HG03354 (cell line): Measurements from ENCODE around the gene ABHD11.

Source experiments
- ATAC-seq: cut with Tn5 transposase; IDR thresholded peaks from one replicate; pipeline ENCODE4 v1.9.1; 2021; ENCODE audit warnings: mild to moderate bottlenecking; ENCODE audit not compliant: unreplicated experiment, poor library complexity, severe bottlenecking

The ABHD11 gene

DNA sequence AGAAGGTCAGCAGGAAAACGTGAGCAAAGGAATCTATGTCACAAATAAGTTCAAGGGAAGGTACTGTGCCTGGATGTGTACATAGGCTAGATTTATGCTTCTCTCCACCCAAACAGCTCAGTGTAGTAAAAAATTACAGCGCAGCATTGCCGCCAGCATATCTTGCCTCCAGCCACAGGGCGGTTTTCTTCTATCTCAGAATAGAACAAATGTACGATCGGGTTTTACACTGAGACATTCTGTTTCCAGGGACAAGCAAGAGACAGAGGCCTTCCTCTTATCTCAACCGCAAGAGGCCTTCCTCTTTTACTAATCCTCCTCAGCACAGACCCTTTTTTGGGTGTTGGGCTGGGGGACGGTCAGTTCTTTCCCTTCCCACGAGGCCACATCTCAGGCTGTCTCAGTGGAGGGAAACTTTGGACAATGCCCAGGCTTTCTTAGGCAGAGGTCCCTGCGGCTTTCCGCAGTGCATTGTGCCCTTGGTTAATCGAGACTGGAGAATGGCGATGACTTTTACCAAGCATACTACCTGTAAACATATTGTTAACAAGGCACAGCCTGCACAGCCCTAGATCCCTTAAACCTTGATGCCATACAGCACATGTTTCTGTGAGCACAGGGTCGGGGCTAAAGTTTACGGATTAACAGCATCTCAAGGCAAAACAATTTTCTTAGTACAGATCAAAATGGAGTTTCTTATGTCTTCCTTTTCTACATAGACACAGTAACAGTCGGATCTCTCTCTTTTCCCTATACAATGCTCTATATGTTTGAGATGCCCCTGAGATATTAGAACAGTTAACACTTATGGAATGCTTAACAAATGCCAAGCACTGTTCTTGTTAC lies 11.6 kb upstream of the ABHD11 start:
- ATAC-seq = no peak

DNA sequence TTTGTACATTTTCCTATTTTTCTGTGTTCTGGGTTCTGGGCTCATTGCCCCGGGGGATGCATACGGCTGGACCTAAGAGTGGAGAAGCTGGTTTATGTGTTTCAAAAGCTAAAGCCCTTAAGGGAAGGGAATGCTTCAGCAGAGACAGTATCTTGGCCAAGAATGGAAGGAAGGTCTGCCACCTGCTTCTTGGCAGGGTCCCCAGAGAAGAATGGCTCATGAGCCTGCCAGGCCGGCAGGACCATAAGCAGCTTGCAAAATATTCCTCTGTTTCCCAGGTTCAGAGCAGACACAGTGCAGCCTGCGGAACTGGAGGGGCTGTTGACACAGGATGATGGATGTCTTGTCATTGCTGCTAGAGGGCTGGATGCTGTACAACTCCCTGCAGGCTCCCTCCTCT lies 7.8 kb upstream of the ABHD11 start:
- no peak for ATAC-seq

DNA sequence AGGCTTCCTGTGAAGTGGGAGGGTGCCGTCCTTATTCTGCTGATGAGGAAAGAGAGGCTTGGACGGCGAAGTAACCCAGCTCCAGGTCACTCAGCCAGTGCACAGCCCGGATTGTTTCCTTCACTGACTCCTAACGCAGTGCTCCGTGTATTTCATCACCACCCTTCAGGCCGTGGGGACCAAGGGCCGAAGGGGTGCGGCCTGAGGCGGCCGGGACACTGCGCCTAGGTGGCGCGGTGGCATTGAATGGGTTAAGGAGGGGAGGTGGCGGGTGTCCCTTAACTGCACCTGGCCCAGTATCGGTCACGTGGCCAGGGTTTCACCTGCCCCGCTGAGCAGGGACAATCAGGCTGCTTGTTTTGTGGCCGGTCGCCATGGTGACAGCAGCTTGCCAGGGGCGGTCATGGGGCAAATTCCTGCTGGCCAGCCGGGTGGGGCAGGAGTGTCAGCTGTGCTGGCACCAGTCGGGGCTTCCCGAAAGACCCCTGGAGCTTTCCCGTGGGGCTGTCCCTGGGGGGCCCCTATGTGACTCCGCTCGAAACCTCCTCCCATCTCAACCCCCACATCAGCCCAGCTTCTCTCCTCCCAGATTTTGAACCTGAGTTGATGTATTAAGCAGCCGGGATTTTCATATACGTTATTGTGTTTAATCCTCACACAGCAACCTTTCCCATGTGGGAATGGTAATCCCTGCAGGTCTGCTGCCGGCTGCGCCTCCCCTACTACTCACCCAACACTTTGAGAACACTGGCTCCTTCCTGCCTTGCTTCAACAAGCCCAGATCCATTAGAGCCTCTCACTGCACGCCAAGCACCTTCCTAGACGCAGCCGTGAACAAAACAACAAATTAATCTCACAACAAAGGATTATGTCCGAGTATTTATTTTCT lies 4.4 kb upstream of the ABHD11 start:
- no peak for ATAC-seq

DNA sequence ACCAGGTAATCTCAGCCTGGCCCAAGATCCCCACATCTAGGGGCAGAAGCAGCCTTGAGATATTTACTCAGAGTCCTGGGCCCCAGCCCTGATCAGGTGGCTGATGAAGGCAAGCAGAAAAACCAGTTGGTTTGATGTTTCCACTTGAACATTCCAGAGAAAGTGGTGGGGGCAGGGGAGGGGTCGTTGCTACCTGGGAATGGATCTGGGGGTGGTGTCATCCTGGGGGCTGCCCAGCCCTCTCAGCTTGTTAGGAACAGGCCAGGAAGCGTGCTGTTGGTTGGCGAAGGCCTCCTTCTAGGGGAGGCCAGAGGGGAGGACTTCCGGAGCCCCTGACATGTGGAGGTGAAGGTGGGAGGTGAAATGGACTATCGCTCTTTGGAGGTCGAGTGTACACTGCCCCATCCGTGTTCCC lies 3.7 kb upstream of the ABHD11 start:
- ATAC-seq = no peak

DNA sequence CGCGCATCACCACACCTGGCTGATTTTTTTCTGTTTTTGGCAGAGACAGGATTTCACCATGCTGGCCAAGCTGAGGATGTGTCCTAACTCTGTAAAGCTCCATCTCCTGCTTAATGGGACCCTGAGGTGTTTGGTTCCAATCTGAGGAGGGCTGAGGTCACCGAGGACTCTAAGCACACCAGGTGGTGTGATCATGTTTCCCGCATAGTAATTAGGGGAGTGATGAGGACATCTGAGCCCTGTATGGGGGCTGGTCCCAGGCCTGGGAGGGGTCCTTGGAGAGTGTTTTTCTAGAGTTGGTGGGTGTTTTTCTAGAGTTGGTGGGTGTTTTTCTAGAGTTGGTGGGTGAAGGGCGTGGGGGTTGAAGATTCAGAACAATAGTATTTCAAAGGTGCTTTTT lies 3.0 kb upstream of the ABHD11 start:
- no peak for ATAC-seq

DNA sequence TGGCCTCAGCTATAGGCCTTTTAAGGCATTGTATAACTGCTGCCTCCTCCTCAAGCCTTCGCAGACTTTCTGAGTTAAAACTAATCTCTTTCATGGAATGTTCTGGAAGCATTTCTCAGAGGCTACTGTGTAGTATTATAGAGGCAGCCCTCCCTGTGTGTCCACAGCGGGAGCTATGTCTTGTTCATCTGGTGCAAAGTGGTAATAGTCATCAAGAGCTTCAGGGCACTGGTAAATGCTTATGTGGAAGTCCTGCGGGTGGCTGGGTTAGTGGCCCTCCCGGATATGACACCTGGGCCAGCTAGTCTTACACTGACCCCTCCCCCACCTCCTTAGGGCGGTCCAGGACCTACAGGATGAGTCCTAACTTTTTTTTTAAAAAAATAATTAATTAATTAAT lies 2.2 kb upstream of the ABHD11 start:
- ATAC-seq = no peak

DNA sequence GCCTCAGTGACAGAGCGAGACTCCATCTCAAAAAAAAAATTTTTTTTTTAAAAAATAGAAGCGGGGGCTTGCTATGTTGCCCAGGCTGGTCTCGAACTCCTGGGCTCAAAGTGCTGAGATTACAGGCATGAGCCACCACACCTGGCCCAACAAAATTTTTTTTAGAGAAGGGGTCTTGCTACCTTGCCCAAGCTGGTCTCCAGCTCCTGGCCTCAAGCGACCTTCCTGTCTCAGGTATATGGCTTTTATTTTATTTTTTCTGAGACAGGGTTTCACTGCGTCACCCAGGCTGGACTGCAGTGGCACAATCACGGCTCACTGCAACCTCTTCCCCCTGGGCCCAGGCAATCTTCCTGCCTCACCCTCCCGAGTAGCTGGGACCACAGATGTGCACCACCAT lies 1.6 kb upstream of the ABHD11 start:
- no peak for ATAC-seq

DNA sequence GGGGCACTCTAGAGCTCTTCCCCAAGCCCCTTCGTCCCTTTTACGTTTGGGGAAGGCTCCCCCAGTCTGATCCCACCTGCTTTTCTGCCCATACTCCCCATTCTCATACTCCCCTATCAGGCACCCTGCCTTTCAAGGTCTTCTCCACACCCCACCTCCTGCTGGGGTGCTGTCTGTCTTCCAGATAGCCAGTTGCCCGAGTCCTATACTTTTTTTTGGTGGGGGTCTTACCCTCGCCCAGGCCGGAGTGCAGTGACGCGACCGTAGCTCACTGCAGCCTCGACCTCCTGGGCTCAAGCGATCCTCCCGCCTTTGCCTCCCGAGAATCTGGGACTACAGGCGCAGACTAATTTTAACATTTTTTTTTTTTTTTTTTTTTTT lies 775 bp upstream of the ABHD11 start:
- peak; percentile 3 for ATAC-seq

DNA sequence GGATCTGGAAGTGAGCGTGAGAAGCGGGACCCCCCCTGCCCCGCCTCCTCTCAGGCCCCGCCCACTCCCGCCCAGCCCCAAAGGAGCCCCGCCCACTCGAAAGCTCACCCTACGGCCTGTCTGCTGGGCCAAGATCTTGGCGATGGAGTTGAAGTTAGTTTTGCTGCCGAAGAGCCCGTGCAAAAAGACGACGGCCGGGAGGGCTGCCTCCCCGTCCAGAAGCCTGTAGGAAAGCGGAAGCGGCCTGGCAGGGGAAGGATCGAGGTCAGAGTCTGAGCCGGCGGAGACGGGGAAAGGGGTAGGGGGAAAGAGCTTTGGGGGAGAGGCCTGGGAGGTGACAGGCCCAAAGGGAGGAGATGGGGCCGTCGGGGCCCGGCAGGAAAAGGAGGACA lies 386 bp downstream of the ABHD11 start:
- ATAC-seq = peak; percentile 15

DNA sequence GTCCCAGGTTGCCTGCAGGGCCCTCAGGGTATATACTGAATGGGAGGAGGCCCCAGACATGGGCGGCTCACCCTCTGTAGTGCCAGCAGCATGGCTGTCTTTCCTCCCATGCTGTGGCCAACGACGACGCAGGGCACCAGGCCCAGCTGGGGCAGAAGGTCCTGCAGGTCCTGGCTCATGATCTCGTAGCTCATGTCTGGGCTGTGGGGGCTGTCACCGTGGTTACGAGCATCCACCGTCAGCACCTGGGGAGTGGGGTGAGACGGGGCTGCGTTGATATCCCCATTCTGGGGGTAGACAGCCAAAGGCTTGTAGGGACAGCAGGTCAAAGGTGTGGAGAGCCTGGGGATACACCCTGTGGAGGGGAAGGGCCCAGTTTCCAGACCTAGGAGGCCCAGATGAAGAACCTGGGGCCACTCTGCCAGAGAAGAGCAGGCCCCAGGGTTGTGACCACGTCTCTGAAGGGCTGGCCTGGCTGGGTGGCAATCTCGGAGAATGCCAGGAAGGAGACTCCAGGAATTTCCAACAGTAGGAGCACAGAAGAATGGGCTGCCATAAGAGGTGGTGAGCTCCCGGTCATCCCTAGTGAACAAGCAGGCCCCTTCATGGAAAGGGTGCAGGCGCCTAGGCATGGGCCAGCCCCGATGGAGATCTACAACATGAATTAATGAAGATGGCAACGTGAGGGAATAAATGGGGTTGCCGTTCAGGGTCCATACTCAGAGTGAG lies 947 bp downstream of the ABHD11 start:
- no peak for ATAC-seq

DNA sequence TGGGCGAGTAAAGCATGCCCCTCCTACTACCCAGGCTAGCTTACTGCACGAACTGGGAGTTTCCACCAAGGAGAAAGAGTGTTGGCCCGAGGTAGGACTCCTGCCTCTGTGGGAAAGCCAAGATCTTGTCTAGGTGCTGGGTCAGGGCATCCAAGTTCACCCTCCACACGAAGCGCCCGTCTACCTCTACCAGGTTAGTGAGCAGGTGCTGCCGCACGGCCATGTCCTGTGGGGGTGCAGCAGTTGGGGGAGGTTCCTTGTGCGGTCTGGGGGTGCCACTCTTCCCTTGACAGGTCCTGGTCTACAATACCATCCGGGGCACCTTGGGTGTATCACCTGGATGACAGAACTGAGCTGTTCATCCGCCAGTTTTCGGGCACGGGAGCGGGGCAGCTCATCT lies 1.7 kb downstream of the ABHD11 start:
- no peak for ATAC-seq

DNA sequence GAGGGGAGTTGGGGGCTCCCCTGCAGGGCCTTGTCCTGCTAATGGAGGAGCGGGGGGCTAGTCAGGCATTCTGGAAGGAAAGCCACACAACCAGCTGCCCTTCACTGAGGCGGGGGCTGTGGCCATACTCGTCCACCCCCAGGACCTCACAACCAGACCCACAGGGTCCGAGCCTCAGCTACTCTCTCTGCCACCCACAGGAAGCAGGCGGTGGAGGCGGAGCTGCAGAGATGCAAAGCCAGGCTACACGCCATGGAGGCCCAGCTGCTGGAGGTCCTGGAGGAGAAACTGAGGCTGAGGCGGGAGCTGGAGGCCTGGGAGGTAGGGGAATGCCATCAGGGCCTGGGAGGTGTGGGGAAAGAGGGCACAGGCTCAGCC lies 3.1 kb downstream of the ABHD11 start:
- no peak for ATAC-seq

DNA sequence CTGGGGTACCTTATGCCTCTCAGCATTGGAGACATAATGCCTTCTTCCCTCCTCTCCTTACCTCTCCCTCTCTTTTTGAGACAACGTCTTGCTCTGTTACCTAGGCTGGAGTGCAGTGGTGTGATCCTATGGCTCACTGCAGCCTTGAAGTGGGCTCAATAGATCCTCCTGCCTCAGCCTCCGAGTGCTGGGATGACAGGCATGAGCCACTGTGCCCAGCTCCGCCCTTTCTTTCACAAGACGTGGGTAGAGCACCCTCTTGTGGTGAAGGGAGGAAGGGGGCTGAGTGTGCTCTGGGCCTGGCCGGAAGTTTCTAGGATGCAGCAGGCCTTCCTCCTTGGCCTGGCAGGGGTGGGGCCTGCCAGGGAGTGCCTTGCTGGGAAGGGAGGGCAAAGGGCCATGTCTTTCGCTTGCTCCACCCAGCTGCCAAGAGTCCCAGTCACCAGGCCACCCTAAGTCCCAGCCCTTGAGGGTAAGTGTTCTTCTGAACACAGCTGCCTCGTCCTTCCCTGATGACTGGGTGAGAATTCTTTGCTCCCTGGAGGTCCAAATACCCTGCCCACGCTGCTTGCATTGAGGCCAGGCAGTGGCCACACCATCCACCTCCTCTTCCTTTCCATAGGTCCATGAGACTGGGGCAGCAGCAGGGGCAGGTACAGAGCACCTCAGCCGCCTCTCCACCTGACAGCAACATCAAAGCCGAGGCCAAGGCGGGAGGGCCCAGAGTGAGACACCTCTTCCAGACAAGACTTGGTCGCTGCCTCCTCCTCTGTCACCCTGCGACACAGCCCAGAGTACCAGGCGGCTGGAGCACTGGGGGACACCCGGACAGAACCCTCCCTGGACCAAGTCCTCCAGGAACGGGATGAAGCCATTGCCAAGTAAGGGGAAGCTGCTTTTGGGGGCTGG lies 3.7 kb downstream of the ABHD11 start:
- peak; percentile 56 for ATAC-seq

DNA sequence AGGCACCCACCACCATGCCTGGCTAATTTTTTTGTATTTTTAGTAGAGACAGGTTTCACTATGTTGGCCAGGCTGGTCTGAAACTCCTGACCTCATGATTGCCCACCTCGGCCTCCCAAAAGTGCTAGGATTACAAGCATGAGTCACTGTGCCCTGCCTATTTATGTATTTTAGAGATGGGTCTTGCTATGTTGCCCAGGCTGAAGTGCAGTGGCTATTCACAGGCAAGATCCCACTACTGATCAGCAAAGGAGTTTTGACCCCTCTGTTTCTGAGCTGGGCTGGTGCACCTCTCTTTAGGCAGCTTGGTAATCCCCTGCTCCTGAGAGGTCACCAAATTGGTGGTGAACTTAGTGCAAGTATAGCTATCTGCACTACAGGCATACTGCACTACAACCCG lies 6.2 kb downstream of the ABHD11 start:
- no peak for ATAC-seq

DNA sequence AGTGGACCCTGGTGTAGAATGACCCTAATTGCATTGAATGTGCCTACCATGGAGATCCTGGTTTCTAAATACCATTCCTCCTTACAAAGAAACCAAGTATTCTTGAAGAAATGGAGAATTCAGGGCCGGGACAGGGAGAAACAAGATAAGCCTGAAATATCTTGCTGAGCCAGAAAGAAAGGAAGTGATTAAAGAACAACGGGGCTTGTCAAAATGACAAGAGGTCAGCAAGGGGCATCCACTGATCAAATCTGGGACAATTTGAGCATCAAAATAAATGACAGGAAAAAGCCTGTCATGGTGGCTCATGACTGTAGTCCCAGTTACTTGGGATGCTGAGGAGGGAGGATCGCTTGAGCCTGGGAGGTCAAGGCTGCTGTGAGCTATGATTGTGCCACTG lies 8.1 kb downstream of the ABHD11 start:
- no peak for ATAC-seq

DNA sequence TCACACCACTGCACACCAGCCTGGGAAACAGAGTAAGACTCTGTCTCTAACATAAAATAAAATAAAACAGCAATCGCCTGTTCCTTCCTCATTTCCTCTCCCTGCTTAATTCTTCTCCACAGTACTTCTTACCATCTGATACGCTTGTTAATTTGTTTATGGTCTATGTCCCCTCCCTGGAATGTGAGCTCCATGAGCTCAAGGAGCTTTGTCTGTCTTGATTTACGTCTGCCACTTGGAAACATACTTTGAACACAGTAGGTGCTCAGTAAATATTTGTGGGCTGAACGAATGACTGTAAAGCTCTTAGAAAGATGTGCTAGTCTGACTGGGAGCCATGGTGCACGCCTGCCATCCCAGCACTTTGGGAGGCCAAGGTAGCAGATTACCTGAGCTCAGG lies 10.1 kb downstream of the ABHD11 start:
- ATAC-seq = no peak

DNA sequence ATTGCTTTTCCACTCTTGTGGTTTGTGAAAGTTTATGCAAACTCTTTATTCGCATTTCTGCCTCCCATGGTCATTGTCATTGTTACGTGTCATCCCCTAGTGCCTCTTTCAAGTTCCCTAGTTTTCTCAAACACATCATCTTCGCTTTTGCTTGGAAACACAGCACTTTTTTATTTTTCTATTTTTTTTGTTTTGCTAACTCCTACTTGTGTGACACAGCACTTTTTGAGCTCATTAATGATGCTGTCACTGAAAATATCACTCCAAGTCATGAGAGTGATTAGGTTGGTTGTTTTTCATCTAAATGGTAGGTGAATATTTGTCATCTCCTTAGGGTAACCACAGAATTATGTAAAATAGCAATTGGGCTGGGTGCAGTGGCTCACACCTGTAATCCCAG lies 10.7 kb downstream of the ABHD11 start:
- ATAC-seq = no peak

DNA sequence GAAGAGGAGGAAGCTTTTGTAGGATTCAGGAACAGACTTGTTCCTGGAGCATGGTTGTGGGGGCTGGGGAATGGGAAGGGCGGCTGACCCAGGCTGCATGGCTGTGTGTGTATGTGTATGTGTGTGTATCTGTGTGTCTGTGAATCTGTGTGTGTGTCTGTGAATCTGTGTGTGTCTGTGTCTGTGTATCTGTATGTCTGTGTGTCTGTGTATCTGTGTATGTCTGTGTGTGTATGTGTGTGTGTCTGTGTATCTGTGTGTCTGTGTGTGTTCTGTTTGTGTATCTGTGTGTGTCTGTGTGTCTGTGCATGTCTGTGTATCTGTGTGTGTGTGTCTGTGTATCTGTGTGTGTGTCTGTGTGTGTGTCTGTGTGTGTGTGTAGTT lies 12.5 kb downstream of the ABHD11 start:
- ATAC-seq = peak; percentile 32

DNA sequence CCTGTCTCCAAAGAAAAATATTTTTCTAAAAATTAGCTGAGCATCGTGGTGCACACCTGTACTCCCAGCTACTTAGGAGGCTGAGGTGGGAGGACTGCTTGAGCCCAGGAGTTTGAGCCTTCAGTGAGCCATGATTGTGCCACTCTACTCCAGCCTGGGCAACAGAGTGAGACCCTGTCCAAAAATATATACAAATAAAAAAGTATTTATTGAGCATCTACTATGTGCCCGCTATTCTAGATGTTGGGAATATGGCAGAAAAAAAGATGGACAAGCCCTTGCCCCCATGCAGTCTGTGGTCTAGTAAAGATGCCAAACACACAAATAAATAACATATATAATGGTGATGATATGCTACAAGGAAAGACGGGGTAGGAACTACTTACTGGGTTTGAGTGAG lies 14.8 kb downstream of the ABHD11 start:
- no peak for ATAC-seq

DNA sequence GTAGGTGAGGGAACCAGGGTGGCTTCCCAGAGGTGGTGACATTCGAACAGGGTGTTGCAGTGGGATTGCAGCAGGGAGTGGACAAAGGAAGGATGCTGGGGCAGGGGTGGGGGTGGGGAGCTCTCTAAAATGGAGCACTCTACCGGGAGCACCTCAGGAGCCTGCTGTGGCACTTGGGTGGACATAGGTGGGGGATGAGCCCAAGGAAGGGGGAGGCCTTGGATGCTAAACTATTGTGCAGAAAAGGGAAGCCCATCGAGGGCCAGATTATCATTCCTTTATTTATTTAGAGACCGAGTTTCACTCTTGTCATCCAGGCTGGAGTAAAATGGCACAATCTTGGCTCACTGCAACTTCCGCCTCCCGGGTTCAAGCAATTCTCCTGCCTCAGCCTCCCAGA lies 15.8 kb downstream of the ABHD11 start:
- ATAC-seq = no peak
